ENCODE data around the gene TNXB. TPM values are rescaled to one million over a fixed set of nuclear protein-coding genes. Genes with fewer than 3 reads are reported as not detected.

The TNXB gene
- total and polyA plus RNA-seq, 8 donors: 15.1 to 408 (median 44.6) TPM

GRCh38 chr6:32083812-32084768 is 25.0 kb downstream of the TNXB start:
- Histone ChIP-seq H3K27me3 (peaks cover 0 to 36% (median 0%) of the 10 kb centered on the region in 3 donors), H3K4me3 (no peak overlapping the region), H3K36me3 (peaks cover 0 to 32% (median 17%) of the 10 kb centered on the region in 4 donors), H3K9me3 (no peaks in the 10 kb centered on the region), H3K4me1 (peaks cover 17 to 30% (median 28%) of the 10 kb centered on the region in 4 donors), H3K27ac (peak overlapping the region in 3 of 5 donors; percentile 22 to 77 (median 76))
- DNase-seq: no peak
- no peak for TF ChIP-seq POLR2A (IDR thresholded peaks at IDR 0.05)
- TF ChIP-seq EP300 (IDR thresholded peaks at IDR 0.05): no peak
- TF ChIP-seq CTCF (IDR thresholded peaks at IDR 0.05): no peak
- TF ChIP-seq POLR2AphosphoS5 (IDR thresholded peaks at IDR 0.05): no peak
- intact Hi-C loops (cut with DNase I; ENCODE audit: low total_unique reads): no loop called here
- 93 to 96% (median 94%) methylated on average over 14 to 22 of the region's 22 CpGs for WGBS, 5 donors

- Histone ChIP-seq H3K9me3 (no peaks in the 10 kb centered on the region), H3K27ac (peak overlapping the region in 4 of 5 donors; percentile 60 to 77 (median 70)), H3K36me3 (peaks cover 0 to 40% (median 25%) of the 10 kb centered on the region in 4 donors), H3K4me3 (no peak overlapping the region), H3K27me3 (peaks cover 0 to 35% (median 0%) of the 10 kb centered on the region in 3 donors), H3K4me1 (peaks cover 16 to 26% (median 20%) of the 10 kb centered on the region in 4 donors)
- 60 to 88% (median 76%) methylated on average over 9 of the region's 9 CpGs for WGBS, 5 donors
- intact Hi-C loops (cut with DNase I; ENCODE audit: low total_unique reads): no loop called here
- TF ChIP-seq CTCF (IDR thresholded peaks at IDR 0.05) (no peak), POLR2A (IDR thresholded peaks at IDR 0.05) (no peak), EP300 (IDR thresholded peaks at IDR 0.05) (no peak), POLR2AphosphoS5 (IDR thresholded peaks at IDR 0.05) (no peak)
- DNase-seq: no peak
Measured at GRCh38 chr6:32082935-32083334, 26.2 kb downstream of the TNXB start.

GRCh38 chr6:32082478-32082877 is 26.7 kb downstream of the TNXB start:
- Histone ChIP-seq H3K27me3 (peaks cover 0 to 31% (median 0%) of the 10 kb centered on the region in 3 donors), H3K9me3 (no peaks in the 10 kb centered on the region), H3K4me3 (no peak overlapping the region), H3K4me1 (peaks cover 11 to 21% (median 16%) of the 10 kb centered on the region in 4 donors), H3K27ac (peak overlapping the region in 4 of 5 donors; percentile 60 to 77 (median 70)), H3K36me3 (peaks cover 0 to 40% (median 25%) of the 10 kb centered on the region in 4 donors)
- intact Hi-C loops (cut with DNase I; ENCODE audit: low total_unique reads): no loop called here
- no peak for TF ChIP-seq POLR2A (IDR thresholded peaks at IDR 0.05)
- no peak for TF ChIP-seq POLR2AphosphoS5 (IDR thresholded peaks at IDR 0.05)
- no peak for TF ChIP-seq EP300 (IDR thresholded peaks at IDR 0.05)
- no peak for TF ChIP-seq CTCF (IDR thresholded peaks at IDR 0.05)
- WGBS, 5 donors: 44 to 69% (median 57%) methylated on average over 6 of the region's 6 CpGs
- DNase-seq: no peak

- Histone ChIP-seq H3K4me1 (peaks cover 0 to 10% (median 5%) of the 10 kb centered on the region in 4 donors), H3K27me3 (peaks cover 0 to 20% (median 0%) of the 10 kb centered on the region in 3 donors), H3K9me3 (no peaks in the 10 kb centered on the region), H3K4me3 (no peak overlapping the region), H3K27ac (peak overlapping the region; percentile 14 to 77 (median 65)), H3K36me3 (peaks cover 0 to 40% (median 28%) of the 10 kb centered on the region in 4 donors)
- intact Hi-C loops (cut with DNase I; ENCODE audit: low total_unique reads): no loop called here
- peak in 1 of 2 donors; percentile 74 for DNase-seq
- TF ChIP-seq POLR2A (IDR thresholded peaks at IDR 0.05) (no peak), CTCF (IDR thresholded peaks at IDR 0.05) (no peak), POLR2AphosphoS5 (IDR thresholded peaks at IDR 0.05) (peak in 1 of 3 donors; percentile 25)
- WGBS, 5 donors: 54 to 79% (median 72%) methylated on average over 12 to 22 of the region's 22 CpGs
Measured at GRCh38 chr6:32081168-32081990, 27.8 kb downstream of the TNXB start.
